ENCODE data around the gene PTGDR2.

- TF ChIP-seq CTCF (conservative IDR thresholded peaks at IDR 0.05 in 1 of 2, IDR thresholded peaks at IDR 0.05 in 1 of 2; ENCODE audit: low read depth in 1 of 2, low read length in 2 of 2) (no peak), EZH2 (IDR thresholded peaks at IDR 0.05; ENCODE audit: low read length, missing control alignments) (no peak)
Measured at GRCh38 chr11:60866911-60867870, 11.4 kb upstream of the PTGDR2 start, which contains the start of gene ZP1.

All from fibroblast of lung (primary cell).